HepG2 (cell line): Measurements from ENCODE around the gene MEF2D. TPM values are rescaled to one million over a fixed set of nuclear protein-coding genes. Genes with fewer than 3 reads are reported as not detected.
A peak's percentile ranks its signal among the peaks of the same experiment; 100 is the strongest.

Experiments
- CENPT ChIP-seq: sonication (generic); formaldehyde crosslinking; IDR thresholded peaks from 2 replicates; pipeline ENCODE4 v1.8.0; 2022; ENCODE audit warnings: low read depth, mild to moderate bottlenecking, moderate library complexity, missing genetic modification reagents
- EED ChIP-seq: sonication (generic); formaldehyde crosslinking; IDR thresholded peaks from 2 replicates; pipeline ENCODE4 v1.5.0; 2020; ENCODE audit warnings: mild to moderate bottlenecking, missing genetic modification reagents
- GPN1 ChIP-seq: sonication (generic); formaldehyde crosslinking; IDR thresholded peaks from 2 replicates; pipeline ENCODE4 v1.5.1; 2020; ENCODE audit warnings: missing genetic modification reagents, borderline replicate concordance
- HHEX ChIP-seq: IDR thresholded peaks from 2 replicates; pipeline ENCODE4 v1.6.1; 2016; ENCODE audit warnings: control low read depth
- HNF4A ChIP-seq: sonication (generic); formaldehyde crosslinking; IDR thresholded peaks from 2 replicates; pipeline ENCODE4 v1.4.0; 2020; ENCODE audit warnings: missing genetic modification reagents
- IRF2 ChIP-seq: IDR thresholded peaks from 2 replicates; pipeline ENCODE4 v1.6.1; 2018; ENCODE audit warnings: missing genetic modification reagents, missing compliant biosample characterization
- JUNB ChIP-seq: sonication (generic); formaldehyde crosslinking; IDR thresholded peaks from 2 replicates; pipeline ENCODE4 v1.8.0; 2022; ENCODE audit warnings: missing genetic modification reagents, mild to moderate bottlenecking, borderline replicate concordance
- KDM4B ChIP-seq: sonication (generic); formaldehyde crosslinking; IDR thresholded peaks from 2 replicates; pipeline ENCODE4 v1.4.0; 2020; ENCODE audit warnings: missing genetic modification reagents
- KLF11 ChIP-seq: IDR thresholded peaks from 2 replicates; pipeline ENCODE4 v1.6.1; 2016; ENCODE audit warnings: missing compliant biosample characterization
- NFE2L2 ChIP-seq: fragments of 150-350 bp; IDR thresholded peaks from 2 replicates; pipeline ENCODE4 v1.6.1; 2014; ENCODE audit warnings: low read length
- NFIB ChIP-seq: sonication (generic); formaldehyde crosslinking; IDR thresholded peaks from 2 replicates; pipeline ENCODE4 v1.9.0; 2021; ENCODE audit warnings: missing genetic modification reagents, mild to moderate bottlenecking, borderline replicate concordance
- SMAD9 ChIP-seq: sonication (generic); formaldehyde crosslinking; IDR thresholded peaks from 2 replicates; pipeline ENCODE4 v1.5.1; 2020; ENCODE audit warnings: mild to moderate bottlenecking, missing genetic modification reagents
- SP1 ChIP-seq, 2 experiments: fragments of 450-650 bp in 1 of 2; sonication (generic) in 1 of 2; formaldehyde crosslinking in 1 of 2; IDR thresholded peaks; 2 replicates each; pipeline versions ENCODE4 v1.4.0 to v1.6.1; 2016 to 2020; ENCODE audit warnings: missing genetic modification reagents in 1 of 2
- TMF1 ChIP-seq: sonication (generic); formaldehyde crosslinking; IDR thresholded peaks from 2 replicates; pipeline ENCODE4 v1.8.1; 2022; ENCODE audit warnings: low read depth, missing genetic modification reagents
- YEATS4 ChIP-seq: sonication (generic); formaldehyde crosslinking; IDR thresholded peaks from 2 replicates; pipeline ENCODE4 v1.4.0; 2020; ENCODE audit warnings: missing genetic modification reagents, borderline replicate concordance
- ZNF253 ChIP-seq: sonication (generic); formaldehyde crosslinking; IDR thresholded peaks from 2 replicates; pipeline ENCODE4 v1.8.0; 2022; ENCODE audit warnings: mild to moderate bottlenecking, missing genetic modification reagents, borderline replicate concordance
- ZNF296 ChIP-seq: sonication (generic); formaldehyde crosslinking; conservative IDR thresholded peaks from 2 replicates; pipeline ENCODE4 v1.5.0; 2020; ENCODE audit warnings: mild to moderate bottlenecking, missing genetic modification reagents
- ZNF335 ChIP-seq: sonication (generic); formaldehyde crosslinking; IDR thresholded peaks from 2 replicates; pipeline ENCODE4 v1.4.0; 2020; ENCODE audit warnings: missing genetic modification reagents
- ZNF790 ChIP-seq: sonication (generic); formaldehyde crosslinking; IDR thresholded peaks from 2 replicates; pipeline ENCODE4 v1.8.0; 2022; ENCODE audit warnings: missing genetic modification reagents, mild to moderate bottlenecking, borderline replicate concordance
- ZNF792 ChIP-seq: IDR thresholded peaks from 2 replicates; pipeline ENCODE4 v1.6.1; 2016
- polyA plus RNA-seq, 8 experiments: library from polyadenylated mRNA; depleted of rRNA in 3 of 8; stranded (reverse) in 7 of 8; unstranded in 1 of 8; fragments of >200 nt; fragmentation: Illumina TruSeq in 4 of 8; extraction: Trizol in 4 of 8; gene quantifications; 2 replicates each; pipeline versions ENCODE4 v1.2.1 to v1.2.3, GENCODE V29; 2011 to 2016; ENCODE audit warnings: low read depth in 4 of 8, missing spikeins in 1 of 8, mixed read lengths in 1 of 8; ENCODE audit not compliant: insufficient read depth in 1 of 8
- total RNA-seq, 5 experiments: library from RNA; depleted of rRNA; stranded (reverse); fragments of >200 nt; fragmentation: Illumina TruSeq; extraction: Trizol; gene quantifications; 2 replicates each; pipeline ENCODE4 v1.2.3, GENCODE V29; 2016; ENCODE audit warnings: low read depth in 1 of 5
- TF ChIP-seq, protein P1 (sequence below): sonication (generic); formaldehyde crosslinking; conservative IDR thresholded peaks from 2 replicates; pipeline ENCODE4 v1.8.0; 2022; ENCODE audit warnings: missing genetic modification reagents
- TF ChIP-seq, protein P2 (sequence below): sonication (generic); formaldehyde crosslinking; IDR thresholded peaks from 2 replicates; pipeline ENCODE4 v1.9.0; 2022; ENCODE audit warnings: missing genetic modification reagents, mild to moderate bottlenecking, borderline replicate concordance
- TF ChIP-seq, protein P3 (sequence below): sonication (generic); formaldehyde crosslinking; IDR thresholded peaks from 2 replicates; pipeline ENCODE4 v1.5.1; 2020; ENCODE audit warnings: missing genetic modification reagents, mild to moderate bottlenecking, borderline replicate concordance
- TF ChIP-seq, protein P4 (sequence below): sonication (generic); formaldehyde crosslinking; IDR thresholded peaks from 2 replicates; pipeline ENCODE4 v1.9.0; 2022; ENCODE audit warnings: low read depth, missing genetic modification reagents

Gene MEF2D
- total and polyA plus RNA-seq, 2 of the 13 experiments (the other 11 are each of a cell fraction or from before 2014, with no cell fraction given) = 1.6 to 3.9 TPM

DNA sequence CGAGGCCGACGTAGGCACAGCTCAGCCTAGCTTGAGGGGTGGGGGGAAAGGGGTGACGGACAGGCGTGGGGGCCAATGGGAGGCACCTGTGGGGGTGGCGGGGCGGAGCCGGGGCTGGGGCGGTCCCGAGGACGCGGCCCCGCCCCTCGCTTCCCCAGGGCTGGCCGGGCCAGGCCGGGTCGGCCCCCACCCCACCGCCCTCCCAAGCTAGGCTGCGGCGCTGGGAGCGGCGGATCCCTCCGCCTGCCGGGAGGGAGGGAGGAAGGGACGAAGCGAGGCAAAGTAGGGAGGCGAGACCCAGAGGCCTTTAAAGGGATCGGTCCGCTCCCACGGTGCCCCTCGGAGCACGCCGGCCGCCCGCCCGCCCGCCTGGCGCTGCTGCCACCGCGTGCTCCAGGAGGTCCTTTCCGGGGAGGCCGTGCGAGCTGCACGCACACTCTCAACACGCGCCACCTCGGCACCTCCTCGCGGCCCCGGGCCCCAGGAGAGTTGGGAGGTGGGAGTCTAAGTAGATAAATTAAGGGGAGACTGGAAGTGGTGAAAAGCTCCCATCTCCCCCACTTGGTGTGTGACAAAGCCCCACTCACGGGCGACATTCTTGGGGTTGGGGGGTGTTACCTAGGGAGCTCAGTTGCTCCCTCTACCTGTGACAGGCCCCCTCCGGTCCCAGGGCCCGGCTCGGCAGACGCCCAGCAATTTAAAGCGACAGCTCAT, 375 bp upstream of the MEF2D start (continued):
- TF ChIP-seq HNF4A (CRISPR knock-in tag) (peak; percentile 5; the same call in 1 of the 2 replicates), TMF1 (CRISPR knock-in tag) (peak; percentile 35; the same call in 1 of the 2 replicates), KLF11 (CRISPR knock-in tag) (no peak), YEATS4 (peak; percentile 95), HHEX (CRISPR knock-in tag) (no peak), GPN1 (CRISPR knock-in tag) (no peak), SP1 (IDR thresholded peaks at IDR 0.05) (no peak), SP1 (CRISPR knock-in tag; IDR thresholded peaks at IDR 0.05) (peak; percentile 92), NFIB (CRISPR knock-in tag) (no peak), ZNF296 (CRISPR knock-in tag) (peak; percentile 87; the same call in 1 of the 2 replicates), CENPT (no peak), IRF2 (CRISPR knock-in tag) (peak; percentile 35; the same call in 1 of the 2 replicates), JUNB (CRISPR knock-in tag) (no peak), NFE2L2 (no peak), ZNF253 (CRISPR knock-in tag) (0 out of 2 replicates have a peak, but pooled peaks have one; percentile 68), ZNF335 (peak; percentile 38; the same call in 1 of the 2 replicates), ZNF790 (CRISPR knock-in tag) (no peak), SMAD9 (CRISPR knock-in tag) (0 out of 2 replicates have a peak, but pooled peaks have one; percentile 27), ZNF792 (0 out of 2 replicates have a peak, but pooled peaks have one; percentile 36), EED (CRISPR knock-in tag) (0 out of 2 replicates have a peak, but pooled peaks have one; percentile 59), KDM4B (no peak)
- TF ChIP-seq, protein P1, sequence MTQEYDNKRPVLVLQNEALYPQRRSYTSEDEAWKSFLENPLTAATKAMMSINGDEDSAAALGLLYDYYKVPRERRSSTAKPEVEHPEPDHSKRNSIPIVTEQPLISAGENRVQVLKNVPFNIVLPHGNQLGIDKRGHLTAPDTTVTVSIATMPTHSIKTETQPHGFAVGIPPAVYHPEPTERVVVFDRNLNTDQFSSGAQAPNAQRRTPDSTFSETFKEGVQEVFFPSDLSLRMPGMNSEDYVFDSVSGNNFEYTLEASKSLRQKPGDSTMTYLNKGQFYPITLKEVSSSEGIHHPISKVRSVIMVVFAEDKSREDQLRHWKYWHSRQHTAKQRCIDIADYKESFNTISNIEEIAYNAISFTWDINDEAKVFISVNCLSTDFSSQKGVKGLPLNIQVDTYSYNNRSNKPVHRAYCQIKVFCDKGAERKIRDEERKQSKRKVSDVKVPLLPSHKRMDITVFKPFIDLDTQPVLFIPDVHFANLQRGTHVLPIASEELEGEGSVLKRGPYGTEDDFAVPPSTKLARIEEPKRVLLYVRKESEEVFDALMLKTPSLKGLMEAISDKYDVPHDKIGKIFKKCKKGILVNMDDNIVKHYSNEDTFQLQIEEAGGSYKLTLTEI = no peak
- TF ChIP-seq, protein P2, sequence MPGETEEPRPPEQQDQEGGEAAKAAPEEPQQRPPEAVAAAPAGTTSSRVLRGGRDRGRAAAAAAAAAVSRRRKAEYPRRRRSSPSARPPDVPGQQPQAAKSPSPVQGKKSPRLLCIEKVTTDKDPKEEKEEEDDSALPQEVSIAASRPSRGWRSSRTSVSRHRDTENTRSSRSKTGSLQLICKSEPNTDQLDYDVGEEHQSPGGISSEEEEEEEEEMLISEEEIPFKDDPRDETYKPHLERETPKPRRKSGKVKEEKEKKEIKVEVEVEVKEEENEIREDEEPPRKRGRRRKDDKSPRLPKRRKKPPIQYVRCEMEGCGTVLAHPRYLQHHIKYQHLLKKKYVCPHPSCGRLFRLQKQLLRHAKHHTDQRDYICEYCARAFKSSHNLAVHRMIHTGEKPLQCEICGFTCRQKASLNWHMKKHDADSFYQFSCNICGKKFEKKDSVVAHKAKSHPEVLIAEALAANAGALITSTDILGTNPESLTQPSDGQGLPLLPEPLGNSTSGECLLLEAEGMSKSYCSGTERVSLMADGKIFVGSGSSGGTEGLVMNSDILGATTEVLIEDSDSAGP (CRISPR knock-in tag) = peak; percentile 99
- TF ChIP-seq, protein P3, sequence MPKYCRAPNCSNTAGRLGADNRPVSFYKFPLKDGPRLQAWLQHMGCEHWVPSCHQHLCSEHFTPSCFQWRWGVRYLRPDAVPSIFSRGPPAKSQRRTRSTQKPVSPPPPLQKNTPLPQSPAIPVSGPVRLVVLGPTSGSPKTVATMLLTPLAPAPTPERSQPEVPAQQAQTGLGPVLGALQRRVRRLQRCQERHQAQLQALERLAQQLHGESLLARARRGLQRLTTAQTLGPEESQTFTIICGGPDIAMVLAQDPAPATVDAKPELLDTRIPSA (CRISPR knock-in tag) = peak; percentile 75; the same call in 1 of the 2 replicates
- TF ChIP-seq, protein P4, sequence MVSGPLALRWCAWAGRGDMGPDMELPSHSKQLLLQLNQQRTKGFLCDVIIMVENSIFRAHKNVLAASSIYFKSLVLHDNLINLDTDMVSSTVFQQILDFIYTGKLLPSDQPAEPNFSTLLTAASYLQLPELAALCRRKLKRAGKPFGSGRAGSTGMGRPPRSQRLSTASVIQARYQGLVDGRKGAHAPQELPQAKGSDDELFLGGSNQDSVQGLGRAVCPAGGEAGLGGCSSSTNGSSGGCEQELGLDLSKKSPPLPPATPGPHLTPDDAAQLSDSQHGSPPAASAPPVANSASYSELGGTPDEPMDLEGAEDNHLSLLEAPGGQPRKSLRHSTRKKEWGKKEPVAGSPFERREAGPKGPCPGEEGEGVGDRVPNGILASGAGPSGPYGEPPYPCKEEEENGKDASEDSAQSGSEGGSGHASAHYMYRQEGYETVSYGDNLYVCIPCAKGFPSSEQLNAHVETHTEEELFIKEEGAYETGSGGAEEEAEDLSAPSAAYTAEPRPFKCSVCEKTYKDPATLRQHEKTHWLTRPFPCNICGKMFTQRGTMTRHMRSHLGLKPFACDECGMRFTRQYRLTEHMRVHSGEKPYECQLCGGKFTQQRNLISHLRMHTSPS (CRISPR knock-in tag) = peak; percentile 62; the same call in 1 of the 2 replicates
